Suprapubic skin (tissue), 4 donors: ENCODE measurements around the gene AGBL1.

Experiments used
- CTCF ChIP-seq, 2 donors: fragments of 200-600 bp in 1 of 2; fragments of 450-650 bp in 1 of 2; sonication (generic) in 1 of 2; IDR thresholded peaks; one replicate each; pipeline ENCODE4 v1.5.1; 2016 to 2019; ENCODE audit warnings: antibody characterized with exemption in 2 of 2, mild to moderate bottlenecking in 1 of 2, moderate library complexity in 1 of 2
- EP300 ChIP-seq: sonication (generic); formaldehyde crosslinking; IDR thresholded peaks from one replicate; pipeline ENCODE4 v1.6.1; 2017; ENCODE audit warnings: antibody characterized with exemption
- POLR2A ChIP-seq, 2 donors: fragments of 450-650 bp; IDR thresholded peaks; one replicate each; pipeline ENCODE4 v1.6.1; 2017; ENCODE audit warnings: antibody characterized with exemption in 2 of 2, mild to moderate bottlenecking in 2 of 2, moderate library complexity in 2 of 2
- POLR2AphosphoS5 ChIP-seq, 3 donors: sonication (generic); formaldehyde crosslinking; IDR thresholded peaks; one replicate each; pipeline ENCODE4 v1.6.1; 2017; ENCODE audit warnings: antibody characterized with exemption in 3 of 3

- TF ChIP-seq CTCF (IDR thresholded peaks at IDR 0.05) (no peak), POLR2AphosphoS5 (IDR thresholded peaks at IDR 0.05) (no peak), EP300 (no peak), POLR2A (IDR thresholded peaks at IDR 0.05) (no peak)
Measured at GRCh38 chr15:86756688-86757087, 677.0 kb downstream of the AGBL1 start.
